ENCODE measurements around the gene SNX13. TPM values are rescaled to one million over a fixed set of nuclear protein-coding genes. Genes with fewer than 3 reads are reported as not detected.
A peak's percentile ranks its signal among the peaks of the same experiment; 100 is the strongest.

Gene SNX13
- total and polyA plus RNA-seq, 12 donors, result 8.5 to 113 (median 67.4) TPM

DNA sequence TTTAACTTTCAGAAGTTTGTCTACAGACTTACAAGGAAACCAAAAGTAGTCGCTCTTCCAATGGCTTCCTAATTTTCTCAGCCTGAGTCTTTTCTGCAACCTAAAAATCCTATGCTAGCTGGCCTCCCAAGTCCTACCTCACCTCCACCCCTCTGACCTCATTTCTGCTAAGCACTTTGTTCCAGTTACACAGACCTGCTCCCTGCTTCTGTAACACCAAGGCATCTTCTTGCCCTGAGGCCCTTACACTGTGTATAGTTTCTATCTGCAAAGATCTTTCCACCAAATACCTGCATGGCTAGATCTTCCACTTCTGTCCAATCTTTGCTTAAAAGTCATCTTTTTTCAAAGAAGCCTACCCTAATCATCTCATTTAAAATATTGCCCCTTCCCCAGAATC lies 1.9 kb upstream of the SNX13 start:
- DNase-seq, result no peak
- peaks cover 11 to 41% of the 10 kb centered on the region in 2 donors for H3K4me1 ChIP-seq (replicated peaks in 1 of 2)
- H3K4me3 ChIP-seq, result no peak overlapping the region
- H3K27ac ChIP-seq, result no peak overlapping the region
- H3K36me3 ChIP-seq (replicated peaks in 1 of 2), result no peaks in the 10 kb centered on the region
- H3K27me3 ChIP-seq, result no peaks in the 10 kb centered on the region
- intact Hi-C loops (cut with DNase I), result no loop called here
- TF ChIP-seq POLR2A (IDR thresholded peaks at IDR 0.05), result no peak
- TF ChIP-seq, protein P1, sequence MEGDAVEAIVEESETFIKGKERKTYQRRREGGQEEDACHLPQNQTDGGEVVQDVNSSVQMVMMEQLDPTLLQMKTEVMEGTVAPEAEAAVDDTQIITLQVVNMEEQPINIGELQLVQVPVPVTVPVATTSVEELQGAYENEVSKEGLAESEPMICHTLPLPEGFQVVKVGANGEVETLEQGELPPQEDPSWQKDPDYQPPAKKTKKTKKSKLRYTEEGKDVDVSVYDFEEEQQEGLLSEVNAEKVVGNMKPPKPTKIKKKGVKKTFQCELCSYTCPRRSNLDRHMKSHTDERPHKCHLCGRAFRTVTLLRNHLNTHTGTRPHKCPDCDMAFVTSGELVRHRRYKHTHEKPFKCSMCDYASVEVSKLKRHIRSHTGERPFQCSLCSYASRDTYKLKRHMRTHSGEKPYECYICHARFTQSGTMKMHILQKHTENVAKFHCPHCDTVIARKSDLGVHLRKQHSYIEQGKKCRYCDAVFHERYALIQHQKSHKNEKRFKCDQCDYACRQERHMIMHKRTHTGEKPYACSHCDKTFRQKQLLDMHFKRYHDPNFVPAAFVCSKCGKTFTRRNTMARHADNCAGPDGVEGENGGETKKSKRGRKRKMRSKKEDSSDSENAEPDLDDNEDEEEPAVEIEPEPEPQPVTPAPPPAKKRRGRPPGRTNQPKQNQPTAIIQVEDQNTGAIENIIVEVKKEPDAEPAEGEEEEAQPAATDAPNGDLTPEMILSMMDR (IDR thresholded peaks at IDR 0.05), result no peak
- 81 to 93% (median 88%) methylated on average over 1 of the region's 1 CpG for WGBS, 4 donors
- no peaks in the 10 kb centered on the region for H3K9me3 ChIP-seq (replicated peaks in 1 of 3)

DNA sequence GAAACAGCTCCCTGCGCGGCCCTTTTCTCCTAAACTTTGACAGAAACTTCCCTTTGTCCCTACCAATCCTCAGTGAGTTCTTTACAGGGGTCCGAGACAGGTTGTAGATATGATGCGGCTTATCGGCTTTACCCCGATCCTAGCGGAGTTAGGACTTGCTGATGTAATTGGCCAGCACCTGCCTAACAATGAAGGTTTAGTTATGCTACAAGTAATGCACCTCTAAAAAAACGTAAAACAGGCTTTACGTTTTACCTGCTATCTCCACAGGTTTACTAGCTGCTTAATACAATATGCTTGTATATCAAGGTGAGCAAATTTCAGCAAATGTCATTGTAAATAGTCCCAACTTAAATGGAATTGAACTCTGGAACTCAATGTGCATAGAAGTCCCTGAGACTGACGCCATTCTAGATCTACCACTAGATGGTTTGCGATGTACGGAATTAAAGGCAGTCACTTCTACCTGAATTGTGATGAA lies 697 bp upstream of the SNX13 start:
- Histone ChIP-seq H3K4me1 (replicated peaks in 1 of 2) (peaks cover 17 to 44% of the 10 kb centered on the region in 2 donors), H3K27ac (peak overlapping the region; percentile 92 to 98 (median 95)), H3K4me3 (peak overlapping the region in 3 of 4 donors; percentile 66 to 98 (median 95)), H3K36me3 (replicated peaks in 1 of 2) (no peaks in the 10 kb centered on the region), H3K27me3 (no peaks in the 10 kb centered on the region), H3K9me3 (replicated peaks in 1 of 3) (no peaks in the 10 kb centered on the region)
- no peak for DNase-seq
- intact Hi-C loops (cut with DNase I), result no loop called here
- TF ChIP-seq, protein P1 (IDR thresholded peaks at IDR 0.05), result no peak
- no peak for TF ChIP-seq POLR2A (IDR thresholded peaks at IDR 0.05)
- WGBS, 4 donors, result 12 to 21% (median 13%) methylated on average over 12 of the region's 12 CpGs

DNA sequence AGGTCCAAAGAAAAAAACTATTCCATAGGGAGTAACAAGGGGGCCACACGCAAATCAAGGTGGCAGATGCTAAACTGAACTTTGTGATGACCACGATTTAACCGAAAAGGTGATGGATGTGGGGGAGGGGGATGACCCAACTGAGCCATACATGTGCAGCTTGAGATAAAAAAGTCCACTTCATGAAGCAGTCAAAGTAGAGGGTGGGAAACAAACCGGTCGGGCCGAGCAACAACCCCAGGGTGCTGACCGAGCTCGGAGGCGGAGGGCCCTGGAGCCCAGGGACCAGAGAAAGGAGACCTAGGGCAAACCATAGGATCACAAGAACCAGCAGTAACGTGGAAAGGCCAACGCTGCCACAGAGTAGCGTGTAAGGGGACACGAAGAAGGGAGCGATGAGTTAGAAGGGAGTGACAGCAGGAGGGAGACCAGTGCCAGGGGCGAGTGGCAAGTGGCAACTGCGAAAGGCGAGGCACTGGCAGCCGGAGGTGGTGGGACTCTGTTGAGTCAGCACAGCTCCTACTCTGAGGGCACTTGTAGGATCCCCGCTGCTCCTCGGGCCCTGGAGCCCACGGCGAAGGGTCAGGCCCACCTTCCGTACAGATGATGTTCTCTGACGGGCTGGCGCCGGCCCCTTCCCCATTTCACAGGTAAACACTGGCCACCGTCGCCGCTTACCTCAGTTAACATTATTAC lies 540 bp downstream of the SNX13 start:
- intact Hi-C loops (cut with DNase I), result no loop called here
- peak overlapping the region; percentile 92 to 98 (median 95) for H3K27ac ChIP-seq
- WGBS, 4 donors, result 0 to 1% (median 1%) methylated on average over 18 to 29 of the region's 29 CpGs
- no peaks in the 10 kb centered on the region for H3K27me3 ChIP-seq
- no peaks in the 10 kb centered on the region for H3K36me3 ChIP-seq (replicated peaks in 1 of 2)
- H3K4me3 ChIP-seq, result peak overlapping the region; percentile 36 to 98 (median 80)
- H3K4me1 ChIP-seq (replicated peaks in 1 of 2), result peaks cover 17 to 43% of the 10 kb centered on the region in 2 donors
- DNase-seq, result peak; percentile 50 to 75 (median 66)
- TF ChIP-seq, protein P1 (IDR thresholded peaks at IDR 0.05), result no peak
- no peak for TF ChIP-seq POLR2A (IDR thresholded peaks at IDR 0.05)
- no peaks in the 10 kb centered on the region for H3K9me3 ChIP-seq (replicated peaks in 1 of 3)

DNA sequence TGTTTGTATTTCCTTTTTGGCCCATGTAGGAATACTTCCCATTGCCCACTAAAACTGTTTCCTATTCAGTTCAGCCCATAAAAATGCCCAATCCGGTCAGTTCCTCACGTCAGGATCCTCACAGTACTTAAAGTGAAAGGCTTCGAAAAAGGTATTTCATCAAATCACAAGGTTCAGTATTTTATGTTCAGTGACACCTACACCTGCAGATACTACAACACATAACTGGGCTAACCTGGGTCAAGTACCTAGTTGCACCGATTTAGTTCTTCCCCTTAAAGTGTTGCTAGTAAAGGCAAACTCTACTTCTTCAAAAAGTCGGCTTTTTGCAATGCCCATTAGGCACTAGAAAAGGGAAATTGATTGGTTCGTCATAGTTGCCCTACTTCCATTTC lies 1.1 kb downstream of the SNX13 start:
- intact Hi-C loops (cut with DNase I), result no loop called here
- peak overlapping the region in 3 of 4 donors; percentile 66 to 98 (median 95) for H3K4me3 ChIP-seq
- 6 to 15% (median 7%) methylated on average over 6 of the region's 6 CpGs for whole genome bisulfite sequencing, 4 donors
- H3K9me3 ChIP-seq (replicated peaks in 1 of 3), result no peaks in the 10 kb centered on the region
- H3K36me3 ChIP-seq (replicated peaks in 1 of 2), result no peaks in the 10 kb centered on the region
- peak in 1 of 7 donors; percentile 20 for DNase-seq
- H3K4me1 ChIP-seq (replicated peaks in 1 of 2), result peaks cover 17 to 45% of the 10 kb centered on the region in 2 donors
- no peaks in the 10 kb centered on the region for H3K27me3 ChIP-seq
- TF ChIP-seq POLR2A (IDR thresholded peaks at IDR 0.05), result peak in 1 of 2 donors; percentile 12
- TF ChIP-seq, protein P1 (IDR thresholded peaks at IDR 0.05), result no peak
- H3K27ac ChIP-seq, result peak overlapping the region in 4 of 5 donors; percentile 92 to 98 (median 96)
